RKO (cell line): ENCODE results near the gene SMCO2.

ENCODE experiments used
- DNase-seq: peaks from one replicate; pipeline ENCODE4 v3.0.0-alpha.2; 2016; ENCODE audit warnings: low spot score

Gene SMCO2

DNA sequence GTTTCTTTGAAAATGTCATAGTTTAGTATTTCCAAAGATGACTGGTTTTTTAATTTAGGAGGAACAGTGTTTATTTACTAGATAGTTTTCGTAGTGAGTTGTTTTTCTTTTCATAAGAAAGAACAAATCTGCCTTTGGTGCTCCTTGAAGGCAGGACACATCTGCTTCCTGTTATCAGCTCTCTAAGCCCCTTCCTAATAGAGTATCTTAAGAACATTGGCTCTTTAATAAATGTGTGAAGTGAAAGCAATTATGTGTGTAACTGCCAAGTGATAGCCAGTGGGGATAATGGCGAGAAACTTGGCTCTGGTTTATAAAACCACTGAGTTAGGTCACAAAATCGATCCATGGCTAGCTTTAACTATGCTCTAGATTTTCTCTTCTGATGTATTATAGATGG lies 54.0 kb downstream of the SMCO2 start:
- no peak for DNase-seq

DNA sequence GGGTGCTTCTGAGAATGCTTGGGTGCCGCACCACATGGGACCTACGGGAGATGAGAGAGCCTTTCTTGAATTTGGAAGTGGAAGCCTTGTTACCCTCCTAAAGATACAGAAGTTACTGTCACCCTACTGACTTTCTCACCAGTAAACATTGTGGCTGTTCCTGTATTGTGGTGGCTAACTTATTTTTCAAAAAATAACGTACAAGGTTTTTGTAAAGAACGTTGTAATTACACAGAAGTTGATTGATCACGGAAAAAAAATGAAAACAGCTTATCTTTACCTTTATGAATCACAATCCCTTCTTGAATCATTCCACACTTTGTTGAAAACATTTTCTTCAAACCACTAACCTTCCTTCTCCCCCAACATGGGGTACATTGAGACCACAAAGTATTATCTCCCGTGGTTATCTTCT lies 55.5 kb downstream of the SMCO2 start:
- DNase-seq = no peak

DNA sequence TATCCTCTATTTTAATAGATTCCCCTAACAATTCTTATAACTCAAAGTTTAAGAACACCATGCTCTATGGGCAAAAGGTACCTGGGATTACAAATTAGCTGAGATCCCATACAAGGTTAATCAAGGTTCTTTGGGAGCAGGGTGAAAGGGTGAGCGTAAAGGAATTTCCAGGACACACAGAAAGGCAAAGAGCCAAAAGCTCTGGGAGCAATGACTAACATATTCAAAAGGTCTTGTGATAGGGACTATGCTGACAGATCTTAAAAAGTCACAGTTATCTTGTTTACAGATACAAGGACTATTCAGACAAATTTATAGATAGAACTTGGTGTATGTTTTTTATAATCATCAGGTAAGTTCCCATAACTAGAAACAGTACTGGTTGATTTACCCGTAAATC lies 58.0 kb downstream of the SMCO2 start:
- no peak for DNase-seq

DNA sequence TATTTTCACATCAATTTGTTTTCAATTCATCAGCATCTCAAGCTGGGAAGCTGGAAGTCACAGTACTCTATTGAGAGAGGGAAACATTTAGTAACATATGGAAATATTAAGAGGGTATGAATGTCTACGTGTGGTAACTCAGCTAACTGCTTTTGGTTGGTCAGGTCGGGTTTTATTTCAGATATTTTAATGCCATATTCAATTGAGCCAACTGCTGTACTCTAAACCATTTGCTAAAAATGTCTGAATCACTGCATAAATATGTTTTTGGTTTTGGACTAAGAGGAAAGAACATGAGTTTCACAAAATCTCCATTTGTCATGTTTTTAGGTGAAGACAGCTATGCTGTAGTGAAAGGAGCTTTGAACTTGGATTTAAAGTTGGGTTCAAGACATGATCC lies 58.6 kb downstream of the SMCO2 start:
- no peak for DNase-seq

DNA sequence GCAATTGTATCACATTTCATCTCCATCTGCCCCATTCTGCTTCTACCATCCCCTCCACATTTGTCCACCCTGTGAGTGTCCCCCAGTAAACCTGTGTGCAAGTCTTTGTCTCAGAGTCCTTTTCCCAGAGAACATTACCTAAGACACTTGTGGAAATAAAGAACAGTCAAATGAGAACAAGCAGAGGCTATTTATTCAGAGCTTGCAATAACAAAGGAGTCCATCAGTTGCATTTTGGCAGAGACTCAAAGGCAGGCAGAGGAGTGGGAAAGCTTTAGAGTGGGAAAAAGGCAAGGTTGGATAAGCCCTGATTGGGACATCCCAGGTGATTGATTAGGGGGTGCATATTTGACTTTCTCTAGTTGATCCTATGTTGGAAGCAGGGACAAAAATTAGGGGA lies 59.2 kb downstream of the SMCO2 start:
- DNase-seq = no peak

DNA sequence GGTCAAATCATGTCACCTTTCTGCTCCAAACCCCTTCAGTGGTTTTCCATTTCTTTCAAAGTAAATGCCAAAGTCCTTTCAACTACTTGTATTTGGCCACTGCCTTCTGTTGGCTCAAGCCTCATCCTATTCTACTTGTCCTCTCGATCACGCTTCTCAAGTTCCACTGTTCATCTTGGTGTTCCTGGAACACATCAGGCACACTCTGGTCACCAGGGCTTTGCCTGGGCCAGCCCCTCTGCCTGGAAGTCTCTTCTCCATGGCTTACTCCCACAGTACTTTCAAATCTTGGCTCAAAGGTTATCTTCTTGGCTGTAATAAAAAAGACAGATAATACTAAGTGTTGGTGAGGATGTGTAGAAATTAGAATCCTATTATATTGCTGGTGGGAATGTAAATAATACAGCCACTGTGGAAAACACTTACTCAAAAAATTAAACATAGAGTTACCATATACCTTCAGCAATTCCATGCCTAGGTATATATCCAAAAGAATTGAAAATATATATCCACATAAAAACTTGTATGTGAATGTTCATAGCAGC lies 60.2 kb downstream of the SMCO2 start:
- no peak for DNase-seq

DNA sequence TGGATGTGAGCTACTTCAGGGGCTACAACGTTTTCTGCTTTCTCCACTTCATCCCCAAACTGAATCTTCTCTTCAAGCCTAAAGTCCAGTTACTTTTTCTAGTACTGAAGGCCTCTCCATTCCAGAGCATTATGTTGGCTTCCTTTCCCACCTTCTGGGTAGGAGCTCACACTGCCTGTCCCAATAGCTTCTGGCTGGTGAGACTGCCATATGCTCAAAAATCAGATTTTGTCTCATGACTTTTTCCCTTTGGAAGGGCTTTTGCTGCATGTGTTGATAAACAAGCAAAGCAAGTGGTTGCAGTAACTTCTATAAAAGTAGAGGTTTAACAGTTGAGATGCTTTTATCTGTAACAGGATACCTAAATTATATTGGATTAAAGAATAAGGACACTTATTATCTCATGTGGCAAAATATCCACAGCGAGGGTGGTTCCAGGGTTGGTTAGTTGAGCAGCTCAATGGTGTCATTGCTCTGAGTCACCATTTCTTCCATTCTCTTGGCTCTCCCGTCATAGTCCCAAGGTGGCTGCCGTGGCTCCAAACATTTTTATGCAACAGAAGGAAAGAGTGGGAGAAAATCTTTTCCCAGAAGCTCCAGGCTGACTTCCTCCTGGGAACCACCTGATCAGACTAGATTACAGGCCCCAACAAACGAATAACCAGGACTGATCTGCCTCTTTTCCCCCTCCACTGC lies 62.3 kb downstream of the SMCO2 start:
- no peak for DNase-seq

DNA sequence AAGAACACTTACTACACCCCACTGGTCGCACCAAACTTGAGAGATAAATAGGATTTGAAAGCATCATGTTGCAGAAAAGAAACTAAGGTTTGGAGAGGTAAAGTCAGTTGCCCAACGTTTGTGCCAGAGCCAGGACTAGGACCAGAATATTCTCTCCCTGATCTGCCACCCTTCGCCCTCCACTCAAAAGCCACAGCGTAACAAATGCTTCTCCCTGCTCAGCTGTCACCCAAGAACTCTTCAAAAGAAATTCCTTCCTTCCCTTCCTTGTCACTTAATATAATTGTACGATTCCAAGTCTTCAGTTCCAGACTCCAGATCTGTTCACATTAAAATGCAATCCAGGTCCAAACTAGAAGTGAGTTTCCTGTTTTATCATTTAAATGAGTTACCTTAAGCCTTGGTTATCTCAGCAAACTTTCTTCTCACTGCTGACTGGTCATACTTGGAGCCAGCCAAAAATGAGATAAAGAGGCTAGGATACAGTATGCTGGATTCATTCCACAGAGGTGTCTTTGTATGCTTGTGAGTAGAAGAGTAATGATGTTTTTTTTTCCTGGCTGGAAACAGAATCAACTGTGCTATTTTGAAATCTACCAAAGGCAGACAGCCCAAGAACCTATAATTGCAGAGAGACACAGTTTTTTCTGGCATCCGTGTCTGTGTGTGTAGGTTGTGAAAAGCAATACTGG lies 64.6 kb downstream of the SMCO2 start:
- DNase-seq = no peak

DNA sequence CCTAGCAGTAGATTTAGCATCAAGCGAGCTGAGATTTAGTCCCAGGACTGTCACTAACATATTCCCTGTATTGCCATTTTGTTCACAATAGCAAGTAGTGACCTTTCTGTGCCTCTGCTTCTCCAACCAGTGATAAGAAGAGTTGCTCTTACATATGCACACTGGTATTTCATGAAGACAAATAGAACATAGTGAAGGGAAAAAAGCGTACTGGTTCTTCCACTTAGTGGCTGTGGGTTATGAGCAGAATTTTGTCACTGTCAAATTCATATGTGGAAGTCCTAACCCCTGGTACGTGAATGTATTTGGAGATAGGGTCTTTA lies 65.1 kb downstream of the SMCO2 start:
- DNase-seq = no peak

DNA sequence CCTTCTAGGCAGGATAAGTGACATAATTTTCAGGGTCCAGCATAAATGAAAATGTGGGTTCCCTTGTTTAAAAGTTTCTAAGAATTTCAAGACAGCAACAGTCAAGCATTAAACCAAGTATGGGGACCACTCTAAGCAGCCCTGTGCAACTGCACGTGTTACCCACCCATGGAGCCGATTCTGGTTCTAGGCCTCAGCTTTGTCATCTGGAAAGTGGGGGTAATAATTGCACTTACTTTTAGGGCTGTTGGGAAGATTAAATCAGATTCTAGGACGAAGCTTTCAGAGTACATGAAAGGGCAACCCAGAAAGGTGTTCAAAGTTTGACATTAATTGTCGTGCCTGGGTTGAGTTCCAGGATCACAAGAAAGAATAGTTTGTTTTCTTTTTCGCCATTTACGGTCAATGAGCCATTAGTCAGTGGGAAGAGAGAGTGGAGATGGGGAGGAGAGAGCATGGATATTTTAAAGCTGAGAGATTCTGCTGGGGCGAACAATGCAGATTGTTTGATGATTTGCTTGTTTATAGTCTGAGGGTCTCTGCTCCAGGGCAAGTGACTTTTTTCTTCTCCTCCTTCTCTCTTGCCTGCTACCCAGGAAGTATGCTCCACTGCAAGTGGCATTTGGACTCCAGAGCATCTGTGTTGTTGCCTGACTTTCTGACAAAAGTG lies 66.8 kb downstream of the SMCO2 start:
- DNase-seq = no peak

DNA sequence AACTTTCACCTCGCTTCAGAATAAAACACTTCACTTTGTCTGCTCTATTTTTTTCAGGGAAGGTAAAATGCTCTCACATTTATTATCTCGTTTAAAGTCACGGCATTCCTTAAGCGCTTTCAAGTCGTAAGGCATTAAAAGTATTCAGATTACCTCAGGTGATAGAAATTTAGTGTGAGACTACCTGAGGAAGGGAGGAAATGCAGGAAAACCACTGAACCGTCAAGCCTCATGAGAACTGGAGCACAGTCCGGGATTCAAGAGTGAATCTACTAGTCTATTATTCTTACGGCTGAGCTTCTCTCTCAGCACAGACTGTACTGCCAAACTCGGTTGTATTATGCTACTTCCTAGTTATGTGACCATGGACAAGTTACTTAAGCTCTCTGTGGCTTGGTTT lies 69.1 kb downstream of the SMCO2 start:
- no peak for DNase-seq

DNA sequence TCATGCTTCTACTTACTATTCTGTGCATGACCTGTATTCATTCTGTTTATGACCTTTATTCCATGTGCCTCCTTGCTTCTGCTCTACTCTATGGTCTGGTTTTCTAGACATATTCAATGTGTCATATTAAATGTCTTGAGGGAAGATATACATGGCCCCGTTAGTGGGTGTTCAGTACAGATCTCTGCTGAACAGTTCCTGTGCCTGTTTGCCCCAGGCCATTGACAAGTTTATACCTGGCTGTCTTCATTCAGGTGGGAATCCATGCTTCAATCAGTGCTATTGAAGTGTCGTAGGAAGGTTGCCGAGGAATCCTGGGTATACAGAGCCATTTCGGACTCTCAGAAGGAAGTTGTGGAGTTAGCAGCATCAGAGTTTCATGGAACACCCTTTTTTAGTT lies 70.1 kb downstream of the SMCO2 start:
- no peak for DNase-seq

DNA sequence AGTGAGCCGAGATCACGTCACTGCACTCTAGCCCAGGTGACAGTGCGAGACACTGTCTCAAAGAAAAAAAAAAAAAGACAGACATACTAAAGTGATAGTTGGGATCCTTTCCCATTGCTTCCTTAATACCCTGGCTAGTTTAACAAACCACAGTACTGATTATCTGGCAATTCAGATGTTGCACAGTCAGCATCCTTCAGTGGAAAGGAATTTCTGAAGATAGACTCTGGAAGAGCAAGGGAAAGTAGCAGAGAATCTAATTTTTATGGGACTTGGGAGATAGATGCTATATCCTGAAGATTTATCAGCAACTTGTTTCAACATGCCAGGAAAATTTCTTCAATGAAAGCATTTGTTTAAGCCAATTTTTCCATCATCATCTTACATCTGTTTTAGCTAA lies 71.0 kb downstream of the SMCO2 start:
- no peak for DNase-seq

DNA sequence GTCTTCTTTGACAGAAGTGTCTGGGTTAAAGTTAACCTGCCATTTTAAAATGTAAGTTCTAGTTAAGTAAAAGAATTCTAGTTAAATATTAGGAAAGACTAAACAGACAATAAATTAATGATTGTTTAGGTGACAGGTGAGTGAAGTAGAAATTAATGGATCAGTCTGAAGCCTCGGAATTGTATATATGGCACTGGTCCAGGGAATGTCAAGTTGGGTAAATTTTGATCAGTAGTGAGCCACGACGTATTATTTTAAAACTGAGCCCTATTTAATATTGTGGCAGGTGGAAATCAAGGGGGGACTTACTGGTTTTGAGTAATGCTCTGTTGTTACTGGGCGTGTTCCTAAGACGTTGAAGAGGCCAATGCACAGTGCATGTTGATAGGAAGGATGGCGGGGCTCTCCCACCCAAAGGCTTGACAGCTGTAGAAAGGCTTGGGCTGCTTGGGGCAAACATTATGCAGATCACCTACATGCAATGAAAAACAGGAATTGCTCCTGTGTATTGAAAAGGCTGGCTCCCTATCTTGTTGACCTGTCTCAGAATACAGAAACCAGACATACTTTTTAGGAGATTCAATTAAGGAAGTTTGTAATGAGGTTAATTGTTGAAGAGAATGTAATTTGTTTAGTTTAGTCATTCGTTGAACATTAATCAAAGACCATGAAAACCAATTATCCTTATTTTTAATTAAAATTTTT lies 71.6 kb downstream of the SMCO2 start:
- no peak for DNase-seq

DNA sequence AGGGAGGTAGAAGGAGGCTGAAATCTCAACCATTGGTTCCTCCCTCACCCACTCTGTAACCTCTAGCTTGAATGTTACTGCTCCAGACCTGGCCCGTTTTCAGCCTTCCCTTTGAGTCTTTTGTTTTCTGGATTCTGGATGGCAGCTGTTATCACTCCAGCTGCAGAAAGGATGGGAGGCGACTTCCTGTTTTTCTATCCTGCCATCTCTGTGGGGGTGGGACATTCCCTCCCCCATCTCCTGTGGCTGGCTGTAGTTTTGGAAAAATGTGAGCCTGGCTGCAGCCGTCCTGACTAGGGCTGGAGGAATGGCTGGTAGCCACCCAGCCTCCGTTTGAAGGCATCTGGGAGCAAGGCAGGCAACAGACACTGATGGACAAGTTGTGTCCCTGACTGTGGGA lies 74.5 kb downstream of the SMCO2 start:
- DNase-seq = no peak

DNA sequence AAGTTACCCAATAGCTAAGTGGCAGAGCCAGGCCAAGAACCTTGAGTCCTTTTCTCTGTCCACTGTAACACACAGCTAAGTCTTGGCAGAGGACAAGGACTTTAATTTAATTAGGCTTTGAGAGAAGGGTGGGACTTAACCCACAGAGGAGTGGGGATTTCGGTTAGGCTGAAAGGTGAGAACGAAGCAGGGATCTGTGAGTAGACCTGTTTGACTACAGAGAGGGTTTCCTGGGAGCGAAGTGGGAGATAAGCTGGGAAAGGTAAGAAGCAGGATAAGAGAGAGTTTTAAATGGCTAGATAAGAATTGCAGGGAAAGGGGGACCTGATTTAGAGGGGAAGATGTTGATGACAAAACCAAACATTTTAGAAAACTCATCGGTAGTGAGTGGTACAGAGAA lies 75.4 kb downstream of the SMCO2 start:
- DNase-seq = no peak

DNA sequence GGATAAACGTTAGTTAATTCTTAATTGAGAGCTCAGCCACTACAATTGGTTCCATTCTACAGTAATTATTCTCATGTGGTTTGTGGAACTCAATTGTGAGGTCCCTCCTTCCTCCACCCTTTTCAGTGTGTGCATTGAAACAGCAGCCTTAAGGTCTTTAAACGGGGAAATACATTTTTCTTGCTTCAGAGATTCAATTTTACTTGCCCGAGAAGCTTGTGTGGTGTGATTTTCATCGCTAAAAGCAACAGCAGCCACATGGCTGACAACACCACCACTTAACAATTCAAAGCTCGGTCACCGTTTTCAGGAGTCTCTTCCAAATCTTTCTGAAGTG lies 76.7 kb downstream of the SMCO2 start:
- peak; percentile 28 for DNase-seq

DNA sequence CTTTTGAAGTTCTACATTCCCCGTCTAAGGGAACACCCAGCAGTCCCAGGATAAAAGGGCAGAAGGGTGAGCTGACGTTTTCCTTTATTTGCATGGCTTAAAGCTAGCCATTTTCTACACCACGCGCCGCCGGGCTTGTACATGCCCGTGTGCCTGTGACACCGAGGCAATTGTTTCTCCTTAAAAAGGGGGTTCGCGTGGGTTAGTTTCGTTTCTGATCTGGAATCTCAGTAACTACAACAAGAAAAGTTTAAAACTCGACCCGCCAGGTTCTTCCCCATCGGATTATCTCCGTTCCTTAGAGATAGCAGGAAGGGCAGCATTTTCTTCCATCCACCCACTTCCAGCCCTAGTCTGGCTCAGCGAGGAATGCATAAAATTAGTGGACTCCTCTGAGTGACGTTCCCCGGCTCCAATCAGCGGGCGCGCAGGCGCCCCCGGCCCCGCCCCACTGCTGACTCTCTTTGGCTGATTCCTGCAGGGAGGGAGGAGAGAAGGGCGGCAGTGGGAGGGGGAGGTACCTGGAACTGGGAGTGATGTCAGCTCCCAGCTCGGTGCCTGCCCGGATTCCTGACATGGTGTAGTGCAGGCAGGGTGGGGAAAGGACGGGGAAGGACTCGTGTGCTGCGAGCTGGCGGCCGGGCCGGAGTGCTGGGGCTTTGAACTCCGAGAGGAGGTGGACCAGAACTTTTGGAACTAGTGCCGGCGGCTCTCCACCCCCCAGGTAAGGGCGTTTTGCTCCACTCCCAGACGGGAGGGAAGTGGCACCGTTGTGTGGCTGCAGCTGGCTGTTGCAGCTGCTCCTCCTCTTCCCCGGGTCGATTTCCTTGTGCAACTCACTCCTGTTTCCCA lies 77.3 kb downstream of the SMCO2 start, which contains the start of gene PPFIBP1:
Gene PPFIBP1 (plus strand): TSS at position 565 of the 852 bp plus-strand sequence. CDS start 109,191 bp downstream, outside the sequence.
- peak; percentile 97 for DNase-seq

DNA sequence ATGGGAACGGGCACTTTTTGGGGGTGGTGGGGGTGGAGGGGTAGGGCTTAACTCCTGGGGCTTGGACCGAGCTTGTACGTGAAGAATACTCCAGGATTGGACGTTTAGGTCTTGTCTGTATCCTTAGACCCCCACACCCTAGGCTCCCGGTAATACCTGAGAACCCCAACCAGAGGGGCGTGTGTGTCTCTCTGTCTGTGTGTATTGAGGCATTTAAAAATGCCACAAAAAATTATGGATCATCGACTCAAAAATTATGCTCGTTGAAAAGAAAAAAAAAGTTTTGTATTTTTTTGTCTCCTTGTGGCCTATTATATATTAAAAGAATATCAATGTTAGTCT lies 77.9 kb downstream of the SMCO2 start:
- DNase-seq = no peak

DNA sequence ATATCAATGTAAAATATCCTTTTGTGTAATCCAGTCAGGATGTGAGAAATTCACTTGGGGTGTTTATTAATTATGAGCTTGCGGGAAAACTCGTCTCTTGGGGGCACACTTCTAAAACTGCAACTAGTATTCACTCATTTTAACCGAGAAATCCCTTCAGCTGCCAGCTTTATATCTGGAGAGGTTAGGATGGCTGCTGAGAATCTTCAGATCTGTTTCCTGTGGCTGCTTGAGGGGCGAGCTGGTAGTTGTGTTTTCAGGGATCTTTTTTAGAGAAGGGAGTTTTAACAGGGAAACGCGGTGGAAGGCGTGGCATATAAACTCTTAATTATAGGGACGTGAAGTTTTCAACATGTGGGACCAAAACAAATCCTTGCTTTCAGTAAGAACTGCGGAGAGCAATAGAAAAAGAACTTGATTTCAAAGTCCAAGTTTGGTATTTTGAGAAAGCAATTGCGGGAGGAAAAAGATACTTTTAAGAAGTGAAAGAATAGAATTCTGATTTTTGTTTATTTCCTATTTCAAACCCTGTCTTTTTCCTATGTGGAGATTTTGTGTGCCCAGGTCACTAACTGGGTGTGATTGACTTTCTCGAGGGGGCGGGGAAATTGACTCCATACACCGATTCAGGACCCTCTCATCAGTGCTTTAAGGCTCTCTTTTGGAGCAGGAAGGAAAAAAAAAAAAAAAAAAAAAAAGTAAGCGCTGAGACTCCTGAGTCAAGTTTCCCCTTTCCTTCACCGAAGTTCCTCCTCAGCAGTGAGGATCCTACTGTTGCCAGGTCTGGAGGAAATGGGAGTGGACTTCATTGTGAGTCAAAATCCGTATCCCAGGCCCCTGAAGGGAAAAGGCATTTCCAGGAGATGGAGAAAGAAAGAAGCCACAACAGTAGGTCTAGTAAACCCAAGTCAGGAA lies 78.6 kb downstream of the SMCO2 start:
- peak; percentile 86 for DNase-seq

DNA sequence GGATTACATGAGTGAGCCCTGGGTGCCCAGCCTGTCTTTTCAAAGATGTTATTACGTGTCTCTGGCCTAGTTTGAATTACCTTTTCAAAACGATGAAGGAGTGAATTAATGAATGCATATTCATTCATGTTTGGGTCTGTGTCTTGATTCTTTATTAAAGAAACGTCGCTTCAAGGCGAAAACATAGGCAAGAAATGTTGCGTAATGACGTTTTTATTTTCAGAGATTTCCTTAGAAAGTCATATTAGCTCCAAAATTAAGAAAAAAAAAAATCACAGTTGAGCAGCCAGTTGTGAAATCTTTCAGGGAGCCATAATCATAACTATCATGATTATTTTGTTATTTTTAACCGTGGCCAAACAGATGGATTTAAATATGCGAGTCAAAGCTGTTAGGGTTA lies 81.0 kb downstream of the SMCO2 start:
- no peak for DNase-seq
